ENCODE measurements around the gene CES2.

- no peak for TF ChIP-seq MYC (IDR thresholded peaks at IDR 0.05; ENCODE audit: low read depth, low read length)
- no peak for TF ChIP-seq POLR2A (IDR thresholded peaks at IDR 0.05; ENCODE audit: low read depth, low read length)
- TF ChIP-seq CTCF (IDR thresholded peaks at IDR 0.05; ENCODE audit: extremely low read depth in 1 of 2, insufficient read depth in 1 of 2, low read depth in 1 of 2, low read length in 2 of 2), result no peak
- no peak for TF ChIP-seq FOS (IDR thresholded peaks at IDR 0.05; ENCODE audit: borderline replicate concordance, insufficient read depth, low read length)
- no peak for TF ChIP-seq POLR2AphosphoS5 (IDR thresholded peaks at IDR 0.05; ENCODE audit: insufficient read depth, low read depth, low read length)
- TF ChIP-seq MAX (IDR thresholded peaks at IDR 0.05; ENCODE audit: insufficient read depth, insufficient read length), result no peak
- TF ChIP-seq EZH2 (IDR thresholded peaks at IDR 0.05; ENCODE audit: borderline replicate concordance, low read depth, low read length, severe bottlenecking), result no peak
Observed at GRCh38 chr16:66945939-66946338, 10.6 kb downstream of the CES2 start.

Measured in endothelial cell of umbilical vein (primary cell).